ENCODE data around the gene CHST11. TPM values are rescaled to one million over a fixed set of nuclear protein-coding genes. Genes with fewer than 3 reads are reported as not detected.

The CHST11 gene
- total RNA-seq, 1 experiment from 2014 or later: 6.7 TPM

DNA sequence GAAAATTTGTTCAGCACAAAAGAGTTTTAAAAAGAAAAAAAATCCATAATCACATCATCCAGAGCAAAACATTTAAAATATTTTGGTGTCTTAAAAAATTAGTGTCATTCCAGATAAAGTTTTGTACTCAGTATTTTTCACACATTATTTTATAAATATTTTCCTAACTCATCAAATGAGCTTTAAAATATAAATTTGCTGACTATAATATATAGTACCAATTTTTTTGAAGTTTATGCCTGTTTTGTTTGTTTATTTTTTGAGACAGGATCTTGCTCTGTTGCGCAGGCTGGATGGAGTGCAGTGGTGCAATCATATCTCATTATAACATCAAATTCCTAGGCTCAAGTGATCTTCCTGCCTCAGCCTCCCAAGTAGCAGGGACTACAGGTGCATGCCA, 337.2 kb downstream of the CHST11 start:
- no peak overlapping the region for H2BK120ac ChIP-seq (ENCODE audit: low read depth, low read length, poor library complexity, severe bottlenecking)
- H3K4me3 Mint-ChIP-seq: no peak overlapping the region

More for the DNA sequence above, 337.2 kb downstream of the CHST11 start:
- H2AFZ ChIP-seq (ENCODE audit: low read length): no peak overlapping the region
- no peaks in the 10 kb centered on the region for H3K9me3 ChIP-seq (ENCODE audit: control insufficient read depth, low read depth, low read length)
- H3K23me2 ChIP-seq (ENCODE audit: insufficient read length, low read depth, low read length, poor library complexity, severe bottlenecking): no peaks in the 10 kb centered on the region
- no peak overlapping the region for H2BK5ac ChIP-seq (ENCODE audit: insufficient read length, low read length)
- no peak overlapping the region for H2BK20ac ChIP-seq (ENCODE audit: low read depth, low read length, poor library complexity, severe bottlenecking)
- DNase-seq: no peak
- no peaks in the 10 kb centered on the region for H3K79me2 ChIP-seq (ENCODE audit: insufficient read depth, low read length)
- H2BK15ac ChIP-seq (ENCODE audit: low read depth, low read length): no peak overlapping the region
- no peak overlapping the region for H3K14ac ChIP-seq (ENCODE audit: insufficient read depth, low read length)
- no peaks in the 10 kb centered on the region for H3K79me1 ChIP-seq (ENCODE audit: insufficient read depth, low read depth, low read length, poor library complexity, severe bottlenecking)
- H4K20me1 ChIP-seq (ENCODE audit: control insufficient read depth, insufficient read depth, insufficient read length): no peaks in the 10 kb centered on the region
- H3K27me3 ChIP-seq (ENCODE audit: insufficient read depth, low read length): no peaks in the 10 kb centered on the region
- Mint-ChIP-seq H3K4me1 (peaks cover 6 to 8% of the 10 kb centered on the region in 2 experiments), H3K9me3 (no peaks in the 10 kb centered on the region; a peak in 1 of 5 replicates), H3K27me3 (ENCODE audit: low read depth) (no peaks in the 10 kb centered on the region; the same call in 1 of the 2 replicates), H3K36me3 (ENCODE audit: insufficient read depth in 1 of 3, low read depth in 3 of 3) (no peaks in the 10 kb centered on the region), H3K27ac (no peak overlapping the region)
- no peak overlapping the region for H3K9ac ChIP-seq (ENCODE audit: extremely low read depth, insufficient read length, low read length)
- no peak overlapping the region for H3K4ac ChIP-seq (ENCODE audit: low read depth, low read length)
- H3T11ph ChIP-seq (ENCODE audit: low read length): no peak overlapping the region
- H3K23ac ChIP-seq (ENCODE audit: insufficient read length, low read depth, low read length): no peak overlapping the region
- TF ChIP-seq, protein P1, sequence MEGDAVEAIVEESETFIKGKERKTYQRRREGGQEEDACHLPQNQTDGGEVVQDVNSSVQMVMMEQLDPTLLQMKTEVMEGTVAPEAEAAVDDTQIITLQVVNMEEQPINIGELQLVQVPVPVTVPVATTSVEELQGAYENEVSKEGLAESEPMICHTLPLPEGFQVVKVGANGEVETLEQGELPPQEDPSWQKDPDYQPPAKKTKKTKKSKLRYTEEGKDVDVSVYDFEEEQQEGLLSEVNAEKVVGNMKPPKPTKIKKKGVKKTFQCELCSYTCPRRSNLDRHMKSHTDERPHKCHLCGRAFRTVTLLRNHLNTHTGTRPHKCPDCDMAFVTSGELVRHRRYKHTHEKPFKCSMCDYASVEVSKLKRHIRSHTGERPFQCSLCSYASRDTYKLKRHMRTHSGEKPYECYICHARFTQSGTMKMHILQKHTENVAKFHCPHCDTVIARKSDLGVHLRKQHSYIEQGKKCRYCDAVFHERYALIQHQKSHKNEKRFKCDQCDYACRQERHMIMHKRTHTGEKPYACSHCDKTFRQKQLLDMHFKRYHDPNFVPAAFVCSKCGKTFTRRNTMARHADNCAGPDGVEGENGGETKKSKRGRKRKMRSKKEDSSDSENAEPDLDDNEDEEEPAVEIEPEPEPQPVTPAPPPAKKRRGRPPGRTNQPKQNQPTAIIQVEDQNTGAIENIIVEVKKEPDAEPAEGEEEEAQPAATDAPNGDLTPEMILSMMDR (conservative IDR thresholded peaks at IDR 0.05): no peak
- H3K4me2 ChIP-seq (ENCODE audit: insufficient read depth, insufficient read length, low read length): no peak overlapping the region
- no peak overlapping the region for H2BK12ac ChIP-seq (ENCODE audit: insufficient read length, low read depth, low read length)
- H3K27ac ChIP-seq (ENCODE audit: insufficient read length, low read depth, low read length): no peak overlapping the region
- no peak overlapping the region for H4K5ac ChIP-seq (ENCODE audit: insufficient read length, low read depth, low read length)
- H2AK5ac ChIP-seq (ENCODE audit: insufficient read length, low read length): no peak overlapping the region
- no peak overlapping the region for H3K56ac ChIP-seq (ENCODE audit: insufficient read length, low read depth, low read length)
- WGBS (ENCODE audit: extremely low coverage, insufficient read length, low lambda C conversion rate): no CpG with 5 or more reads among the region's 1 CpG
- no peaks in the 10 kb centered on the region for H3K4me1 ChIP-seq (ENCODE audit: insufficient read depth, low read length)
- H4K8ac ChIP-seq (replicated peaks; ENCODE audit: insufficient read length, low read depth, low read length): no peak overlapping the region
- H3K18ac ChIP-seq (ENCODE audit: insufficient read length, low read depth, low read length): no peak overlapping the region
- H4K91ac ChIP-seq (ENCODE audit: insufficient read length, low read depth, low read length): no peak overlapping the region
